GM23338 (cell line): ENCODE results near the gene AEBP2. TPM values are rescaled to one million over a fixed set of nuclear protein-coding genes. Genes with fewer than 3 reads are reported as not detected.

ENCODE experiments used
- ATAC-seq: fragments of 200-7000 bp; cut with Tn5 transposase; 3 replicates; pipeline ENCODE4 v1.9.1; 2020
- DNase-seq: peaks from one replicate; pipeline ENCODE4 v3.0.0-alpha.2; 2015; ENCODE audit warnings: low spot score
- H2AFZ ChIP-seq: fragments of 200-600 bp; sonication (generic); 2 replicates; pipeline ENCODE4 v1.8.0; 2016; ENCODE audit warnings: antibody characterized with exemption, mild to moderate bottlenecking, moderate library complexity
- H3F3A ChIP-seq: fragments of 200-600 bp; sonication (generic); replicated peaks from 2 replicates; pipeline ENCODE4 v1.8.0; 2017; ENCODE audit warnings: antibody characterized with exemption, mixed run types, low read depth
- H3K27ac ChIP-seq: fragments of 200-600 bp; sonication (generic); 2 replicates; pipeline ENCODE4 v1.6.1; 2016; ENCODE audit warnings: low read depth
- H3K27me3 ChIP-seq: fragments of 200-600 bp; sonication (generic); 2 replicates; pipeline ENCODE4 v1.8.0; 2016; ENCODE audit warnings: mild to moderate bottlenecking, mixed run types, moderate library complexity; ENCODE audit not compliant: insufficient read depth
- H3K36me3 ChIP-seq: fragments of 200-600 bp; sonication (generic); 2 replicates; pipeline ENCODE4 v1.8.0; 2016; ENCODE audit warnings: mild to moderate bottlenecking; ENCODE audit not compliant: insufficient read depth
- H3K4me1 ChIP-seq: fragments of 200-600 bp; sonication (generic); 2 replicates; pipeline ENCODE4 v1.8.0; 2016; ENCODE audit warnings: mild to moderate bottlenecking, moderate library complexity; ENCODE audit not compliant: insufficient read depth
- H3K4me2 ChIP-seq: fragments of 200-600 bp; sonication (generic); 2 replicates; pipeline ENCODE4 v1.7.1; 2017; ENCODE audit warnings: mixed run types
- H3K4me3 ChIP-seq: fragments of 200-600 bp; sonication (generic); 2 replicates; pipeline ENCODE4 v1.6.1; 2016; ENCODE audit warnings: mixed run types
- H3K79me2 ChIP-seq: fragments of 200-600 bp; sonication (generic); replicated peaks from 2 replicates; pipeline ENCODE4 v1.8.0; 2017; ENCODE audit warnings: mild to moderate bottlenecking; ENCODE audit not compliant: insufficient read depth
- H3K9me2 ChIP-seq: fragments of 200-600 bp; sonication (generic); 2 replicates; pipeline ENCODE4 v1.8.0; 2017; ENCODE audit not compliant: insufficient read depth
- H4K20me1 ChIP-seq: fragments of 200-600 bp; sonication (generic); replicated peaks from 2 replicates; pipeline ENCODE4 v1.8.0; 2017; ENCODE audit warnings: mild to moderate bottlenecking; ENCODE audit not compliant: insufficient read depth
- H3K27ac Mint-ChIP-seq: 2 replicates; pipeline ENCODE4 v1.8.0; 2020; ENCODE audit warnings: inconsistent platforms, mild to moderate bottlenecking, moderate library complexity, mixed read lengths
- H3K27me3 Mint-ChIP-seq: 3 replicates; pipeline ENCODE4 v1.8.0; 2022; ENCODE audit warnings: low read depth, mild to moderate bottlenecking, moderate library complexity, mixed read lengths, inconsistent platforms; ENCODE audit not compliant: insufficient read depth, poor library complexity
- H3K36me3 Mint-ChIP-seq: 3 replicates; pipeline ENCODE4 v1.8.0; 2021; ENCODE audit warnings: low read depth, mild to moderate bottlenecking, inconsistent platforms, moderate library complexity, mixed read lengths
- H3K4me1 Mint-ChIP-seq: 3 replicates; pipeline ENCODE4 v1.8.0; 2020; ENCODE audit warnings: mild to moderate bottlenecking, inconsistent platforms, mixed read lengths
- H3K4me3 Mint-ChIP-seq: 3 replicates; pipeline ENCODE4 v1.8.0; 2021; ENCODE audit warnings: moderate library complexity, mild to moderate bottlenecking, inconsistent platforms, mixed read lengths
- H3K9me3 Mint-ChIP-seq: 3 replicates; pipeline ENCODE4 v1.8.0; 2020; ENCODE audit warnings: moderate library complexity, mild to moderate bottlenecking, inconsistent platforms, mixed read lengths
- POLR2AphosphoS5 ChIP-seq: IDR thresholded peaks from 2 replicates; pipeline ENCODE4 v1.6.1; 2016; ENCODE audit warnings: antibody characterized with exemption, low read depth
- STAT1 ChIP-seq: IDR thresholded peaks from one replicate; pipeline ENCODE4 v1.6.1; 2016; ENCODE audit warnings: antibody characterized with exemption; ENCODE audit not compliant: unreplicated experiment
- ZNF331 ChIP-seq: fragments of 250-450 bp; sonication (Bioruptor Pico); IDR thresholded peaks from 2 replicates; pipeline ENCODE4 v1.5.0; 2020; ENCODE audit warnings: low read depth, mild to moderate bottlenecking, moderate library complexity
- polyA plus RNA-seq: library from polyadenylated mRNA; unstranded; fragments of >200 nt; fragmentation: Nextera tagmentation; extraction: Ambion mirVana; gene quantifications from 2 replicates; pipeline ENCODE4 v1.2.1, GENCODE V29; 2016
- total RNA-seq: library from RNA; depleted of rRNA; stranded (reverse); fragments of >200 nt; shearing (Covaris generic); gene quantifications from 2 replicates; pipeline ENCODE4 v1.2.3, GENCODE V29; 2014
- TF ChIP-seq, protein P1 (sequence below), 2 experiments: fragments of 200-600 bp in 1 of 2; sonication (generic) in 1 of 2; conservative IDR thresholded peaks; 2 replicates each; pipeline versions ENCODE4 v1.5.1 to v1.6.1; 2016 to 2017; ENCODE audit warnings: antibody characterized with exemption in 2 of 2, low read depth in 2 of 2, mild to moderate bottlenecking in 2 of 2, moderate library complexity in 1 of 2
- TF ChIP-seq, protein P2 (sequence below): fragments of 250-450 bp; sonication (Bioruptor Pico); IDR thresholded peaks from 2 replicates; pipeline ENCODE4 v1.5.0; 2020; ENCODE audit warnings: mild to moderate bottlenecking, moderate library complexity

The AEBP2 gene
- total and polyA plus RNA-seq, 2 experiments from 2014 or later = 39.3 to 48.1 TPM

DNA sequence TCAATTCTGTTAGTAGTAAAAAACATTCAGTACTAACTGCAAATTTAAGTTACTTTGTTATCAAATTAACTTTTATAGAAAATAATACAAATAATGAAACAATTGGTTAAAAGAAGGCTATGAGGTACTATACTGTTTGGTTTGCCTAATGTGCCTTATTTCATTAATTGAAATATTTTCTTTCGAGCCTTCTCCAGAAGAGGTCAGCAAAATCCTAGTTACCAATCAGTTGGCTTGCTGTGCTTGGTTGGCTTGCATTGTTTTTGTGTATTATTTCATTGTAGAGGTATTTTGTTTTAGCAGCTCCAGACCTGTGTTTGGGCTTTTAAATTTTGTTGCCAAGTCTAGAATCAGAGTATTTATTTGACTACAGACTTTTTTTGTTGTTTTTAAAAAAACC lies 68.5 kb downstream of the AEBP2 start:
- TF ChIP-seq, protein P1, sequence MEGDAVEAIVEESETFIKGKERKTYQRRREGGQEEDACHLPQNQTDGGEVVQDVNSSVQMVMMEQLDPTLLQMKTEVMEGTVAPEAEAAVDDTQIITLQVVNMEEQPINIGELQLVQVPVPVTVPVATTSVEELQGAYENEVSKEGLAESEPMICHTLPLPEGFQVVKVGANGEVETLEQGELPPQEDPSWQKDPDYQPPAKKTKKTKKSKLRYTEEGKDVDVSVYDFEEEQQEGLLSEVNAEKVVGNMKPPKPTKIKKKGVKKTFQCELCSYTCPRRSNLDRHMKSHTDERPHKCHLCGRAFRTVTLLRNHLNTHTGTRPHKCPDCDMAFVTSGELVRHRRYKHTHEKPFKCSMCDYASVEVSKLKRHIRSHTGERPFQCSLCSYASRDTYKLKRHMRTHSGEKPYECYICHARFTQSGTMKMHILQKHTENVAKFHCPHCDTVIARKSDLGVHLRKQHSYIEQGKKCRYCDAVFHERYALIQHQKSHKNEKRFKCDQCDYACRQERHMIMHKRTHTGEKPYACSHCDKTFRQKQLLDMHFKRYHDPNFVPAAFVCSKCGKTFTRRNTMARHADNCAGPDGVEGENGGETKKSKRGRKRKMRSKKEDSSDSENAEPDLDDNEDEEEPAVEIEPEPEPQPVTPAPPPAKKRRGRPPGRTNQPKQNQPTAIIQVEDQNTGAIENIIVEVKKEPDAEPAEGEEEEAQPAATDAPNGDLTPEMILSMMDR (conservative IDR thresholded peaks at IDR 0.05; ENCODE audit: low read depth in 2 of 2) = peak; percentile 15 to 41; a peak in 2 of 4 replicates
- TF ChIP-seq ZNF331 (CRISPR knock-in tag) = no peak
- Histone ChIP-seq H3K9me2 (no peaks in the 10 kb centered on the region), H3K79me2 (peaks cover 87% of the 10 kb centered on the region), H3K27ac (no peak overlapping the region), H3F3A (peaks cover 3% of the 10 kb centered on the region; the same call in 1 of the 2 replicates), H3K36me3 (no peaks in the 10 kb centered on the region), H3K4me3 (no peak overlapping the region), H3K4me2 (no peak overlapping the region), H4K20me1 (peaks cover 22% of the 10 kb centered on the region), H2AFZ (no peak overlapping the region), H3K4me1 (0 out of 2 replicates have a peak, but pooled peaks cover 16% of the 10 kb centered on the region), H3K27me3 (no peaks in the 10 kb centered on the region)
- Mint-ChIP-seq H3K27me3 (peaks cover 4% of the 10 kb centered on the region), H3K36me3 (peaks cover 46% of the 10 kb centered on the region), H3K27ac (no peak overlapping the region), H3K9me3 (no peaks in the 10 kb centered on the region), H3K4me1 (peaks cover 19% of the 10 kb centered on the region), H3K4me3 (no peak overlapping the region)
- DNase-seq = no peak
- ATAC-seq = no peak

DNA sequence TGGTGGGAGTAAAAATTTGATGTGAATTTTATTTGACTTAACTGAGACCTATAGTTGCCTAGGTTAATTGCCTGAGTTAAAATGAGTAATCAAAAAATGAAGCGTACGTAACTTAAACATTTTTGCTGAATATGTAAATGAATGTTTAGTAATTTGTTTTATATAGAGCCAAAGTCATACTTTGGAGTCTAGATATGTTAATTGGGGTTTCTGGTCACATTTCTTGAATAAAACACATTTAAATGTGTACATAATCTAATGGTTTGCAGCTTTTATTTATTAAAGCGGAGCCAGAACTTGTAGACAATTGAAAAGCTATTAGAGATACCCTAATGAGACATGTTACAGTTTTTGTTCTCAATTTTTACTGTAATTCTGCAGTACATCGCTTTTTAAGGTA lies 71.2 kb downstream of the AEBP2 start:
- peak overlapping the region; percentile 83 for H3K27ac Mint-ChIP-seq
- H3K79me2 ChIP-seq = peaks cover 61% of the 10 kb centered on the region
- H3K9me2 ChIP-seq = no peaks in the 10 kb centered on the region
- H3K27me3 Mint-ChIP-seq = peaks cover 4% of the 10 kb centered on the region
- ATAC-seq = no peak
- H3K36me3 ChIP-seq = no peaks in the 10 kb centered on the region
- 0 out of 2 replicates have a peak, but pooled peaks cover 3% of the 10 kb centered on the region for H3F3A ChIP-seq
- H3K4me3 Mint-ChIP-seq = no peak overlapping the region
- H2AFZ ChIP-seq = no peak overlapping the region
- peaks cover 39% of the 10 kb centered on the region for H3K4me1 ChIP-seq
- peaks cover 38% of the 10 kb centered on the region; the same call in 2 of the 3 replicates for H3K36me3 Mint-ChIP-seq
- no peak overlapping the region for H3K4me2 ChIP-seq
- peaks cover 39% of the 10 kb centered on the region for H3K4me1 Mint-ChIP-seq
- no peak for DNase-seq
- H4K20me1 ChIP-seq = peaks cover 15% of the 10 kb centered on the region; the same call in 1 of the 2 replicates
- no peaks in the 10 kb centered on the region for H3K27me3 ChIP-seq
- H3K9me3 Mint-ChIP-seq = no peaks in the 10 kb centered on the region
- H3K27ac ChIP-seq = 0 out of 2 replicates have a peak overlapping the region, but pooled peaks have one; percentile 17
- TF ChIP-seq, protein P2, sequence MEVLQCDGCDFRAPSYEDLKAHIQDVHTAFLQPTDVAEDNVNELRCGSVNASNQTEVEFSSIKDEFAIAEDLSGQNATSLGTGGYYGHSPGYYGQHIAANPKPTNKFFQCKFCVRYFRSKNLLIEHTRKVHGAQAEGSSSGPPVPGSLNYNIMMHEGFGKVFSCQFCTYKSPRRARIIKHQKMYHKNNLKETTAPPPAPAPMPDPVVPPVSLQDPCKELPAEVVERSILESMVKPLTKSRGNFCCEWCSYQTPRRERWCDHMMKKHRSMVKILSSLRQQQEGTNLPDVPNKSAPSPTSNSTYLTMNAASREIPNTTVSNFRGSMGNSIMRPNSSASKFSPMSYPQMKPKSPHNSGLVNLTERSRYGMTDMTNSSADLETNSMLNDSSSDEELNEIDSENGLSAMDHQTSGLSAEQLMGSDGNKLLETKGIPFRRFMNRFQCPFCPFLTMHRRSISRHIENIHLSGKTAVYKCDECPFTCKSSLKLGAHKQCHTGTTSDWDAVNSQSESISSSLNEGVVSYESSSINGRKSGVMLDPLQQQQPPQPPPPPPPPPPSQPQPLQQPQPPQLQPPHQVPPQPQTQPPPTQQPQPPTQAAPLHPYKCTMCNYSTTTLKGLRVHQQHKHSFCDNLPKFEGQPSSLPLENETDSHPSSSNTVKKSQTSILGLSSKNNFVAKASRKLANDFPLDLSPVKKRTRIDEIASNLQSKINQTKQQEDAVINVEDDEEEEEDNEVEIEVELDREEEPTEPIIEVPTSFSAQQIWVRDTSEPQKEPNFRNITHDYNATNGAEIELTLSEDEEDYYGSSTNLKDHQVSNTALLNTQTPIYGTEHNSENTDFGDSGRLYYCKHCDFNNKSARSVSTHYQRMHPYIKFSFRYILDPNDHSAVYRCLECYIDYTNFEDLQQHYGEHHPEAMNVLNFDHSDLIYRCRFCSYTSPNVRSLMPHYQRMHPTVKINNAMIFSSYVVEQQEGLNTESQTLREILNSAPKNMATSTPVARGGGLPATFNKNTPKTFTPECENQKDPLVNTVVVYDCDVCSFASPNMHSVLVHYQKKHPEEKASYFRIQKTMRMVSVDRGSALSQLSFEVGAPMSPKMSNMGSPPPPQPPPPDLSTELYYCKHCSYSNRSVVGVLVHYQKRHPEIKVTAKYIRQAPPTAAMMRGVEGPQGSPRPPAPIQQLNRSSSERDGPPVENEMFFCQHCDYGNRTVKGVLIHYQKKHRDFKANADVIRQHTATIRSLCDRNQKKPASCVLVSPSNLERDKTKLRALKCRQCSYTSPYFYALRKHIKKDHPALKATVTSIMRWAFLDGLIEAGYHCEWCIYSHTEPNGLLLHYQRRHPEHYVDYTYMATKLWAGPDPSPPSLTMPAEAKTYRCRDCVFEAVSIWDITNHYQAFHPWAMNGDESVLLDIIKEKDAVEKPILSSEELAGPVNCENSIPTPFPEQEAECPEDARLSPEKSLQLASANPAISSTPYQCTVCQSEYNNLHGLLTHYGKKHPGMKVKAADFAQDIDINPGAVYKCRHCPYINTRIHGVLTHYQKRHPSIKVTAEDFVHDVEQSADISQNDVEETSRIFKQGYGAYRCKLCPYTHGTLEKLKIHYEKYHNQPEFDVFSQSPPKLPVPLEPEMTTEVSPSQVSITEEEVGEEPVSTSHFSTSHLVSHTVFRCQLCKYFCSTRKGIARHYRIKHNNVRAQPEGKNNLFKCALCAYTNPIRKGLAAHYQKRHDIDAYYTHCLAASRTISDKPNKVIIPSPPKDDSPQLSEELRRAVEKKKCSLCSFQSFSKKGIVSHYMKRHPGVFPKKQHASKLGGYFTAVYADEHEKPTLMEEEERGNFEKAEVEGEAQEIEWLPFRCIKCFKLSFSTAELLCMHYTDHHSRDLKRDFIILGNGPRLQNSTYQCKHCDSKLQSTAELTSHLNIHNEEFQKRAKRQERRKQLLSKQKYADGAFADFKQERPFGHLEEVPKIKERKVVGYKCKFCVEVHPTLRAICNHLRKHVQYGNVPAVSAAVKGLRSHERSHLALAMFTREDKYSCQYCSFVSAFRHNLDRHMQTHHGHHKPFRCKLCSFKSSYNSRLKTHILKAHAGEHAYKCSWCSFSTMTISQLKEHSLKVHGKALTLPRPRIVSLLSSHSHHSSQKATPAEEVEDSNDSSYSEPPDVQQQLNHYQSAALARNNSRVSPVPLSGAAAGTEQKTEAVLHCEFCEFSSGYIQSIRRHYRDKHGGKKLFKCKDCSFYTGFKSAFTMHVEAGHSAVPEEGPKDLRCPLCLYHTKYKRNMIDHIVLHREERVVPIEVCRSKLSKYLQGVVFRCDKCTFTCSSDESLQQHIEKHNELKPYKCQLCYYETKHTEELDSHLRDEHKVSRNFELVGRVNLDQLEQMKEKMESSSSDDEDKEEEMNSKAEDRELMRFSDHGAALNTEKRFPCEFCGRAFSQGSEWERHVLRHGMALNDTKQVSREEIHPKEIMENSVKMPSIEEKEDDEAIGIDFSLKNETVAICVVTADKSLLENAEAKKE = no peak
- no peak for TF ChIP-seq POLR2AphosphoS5
- TF ChIP-seq STAT1 = no peak
- no peak overlapping the region for H3K4me3 ChIP-seq
